SKM-1 treated with dmso at 0.1 percent for 144 hours (cell line): ENCODE measurements around the gene GDF10.

Experiments
- DNase-seq: peaks from one replicate; lab custom pipeline; 2025; ENCODE audit not compliant: unreplicated experiment; lab: John Stamatoyannopoulos, UW

Gene GDF10

DNA sequence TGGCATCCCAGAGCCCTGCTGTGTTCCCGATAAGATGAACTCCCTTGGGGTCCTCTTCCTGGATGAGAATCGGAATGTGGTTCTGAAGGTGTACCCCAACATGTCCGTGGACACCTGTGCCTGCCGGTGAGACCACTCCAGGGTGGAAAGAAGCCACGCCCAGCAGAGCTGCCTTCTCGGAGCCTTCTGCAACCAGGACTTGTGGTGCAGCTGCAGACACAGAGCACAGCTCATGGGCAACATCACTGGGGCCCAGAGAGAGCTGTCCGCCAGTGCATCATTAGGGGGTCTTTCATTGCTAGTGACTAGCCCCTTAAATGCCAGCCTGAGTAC lies 12.6 kb downstream of the GDF10 start:
- no peak for DNase-seq

DNA sequence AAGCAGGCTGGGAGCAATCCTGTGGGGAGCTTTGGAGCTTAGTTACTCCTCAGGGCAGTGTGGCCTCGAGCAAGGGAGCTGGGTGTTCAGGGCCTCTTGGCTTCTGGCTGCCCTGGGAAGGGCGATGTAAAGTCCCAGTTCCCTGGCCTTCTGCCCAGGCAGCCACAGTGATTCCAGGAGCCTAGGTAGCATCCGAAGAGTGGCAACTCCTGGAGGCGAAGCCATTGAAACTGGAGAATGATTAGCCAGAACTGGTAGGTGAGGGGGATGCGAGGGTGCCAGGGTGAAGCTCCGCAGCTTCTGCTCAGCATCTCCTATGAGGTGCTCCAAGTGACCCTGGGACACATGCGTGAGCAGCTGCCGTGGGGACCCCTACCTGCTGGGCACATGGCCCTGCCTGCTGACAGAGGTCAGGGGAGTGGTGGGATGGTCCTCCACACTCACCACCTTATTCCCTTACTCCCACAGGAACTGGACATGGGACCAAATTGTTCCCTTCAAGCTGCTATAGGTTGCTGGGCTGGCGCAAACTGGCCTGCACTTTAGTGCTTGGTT lies 14.5 kb downstream of the GDF10 start:
- DNase-seq, result no peak

DNA sequence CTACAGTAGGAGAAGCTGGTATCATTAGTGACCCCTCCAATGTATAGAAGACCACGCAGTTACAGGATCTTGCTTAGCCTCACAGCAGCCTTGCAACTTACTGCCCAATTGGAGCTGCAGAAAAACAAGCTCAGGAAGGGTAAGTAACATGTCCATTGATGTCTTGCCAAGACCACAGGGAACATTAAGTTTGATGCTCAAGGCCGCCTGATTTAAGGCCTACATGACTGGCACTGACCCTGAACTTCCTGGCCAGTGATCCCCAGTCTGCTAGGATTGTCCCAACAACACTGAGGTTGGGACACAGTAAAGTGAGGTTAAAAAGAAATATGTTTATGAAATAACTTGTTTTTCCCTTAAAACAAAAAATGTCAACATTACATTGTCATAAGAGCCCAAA lies 15.4 kb downstream of the GDF10 start:
- DNase-seq, result no peak

DNA sequence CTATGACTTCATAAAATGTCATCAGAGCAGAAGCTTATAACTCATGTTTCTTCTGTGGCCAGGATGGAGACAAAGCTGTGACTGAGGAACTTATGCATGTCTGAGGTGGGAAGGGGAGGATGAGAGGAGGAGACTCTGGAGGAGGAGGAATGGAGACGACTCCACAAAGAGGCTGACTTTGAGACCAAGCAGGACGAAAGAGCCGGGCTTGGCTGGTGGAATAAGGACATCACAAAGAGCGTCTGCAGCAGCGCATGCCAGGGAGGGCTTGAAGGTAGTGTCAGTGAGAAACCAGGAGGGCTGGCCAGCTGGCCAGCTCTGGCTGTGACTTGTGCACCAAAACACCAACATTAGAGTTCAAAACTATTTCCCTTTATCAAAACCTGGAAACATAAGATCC lies 16.1 kb downstream of the GDF10 start:
- DNase-seq, result no peak

DNA sequence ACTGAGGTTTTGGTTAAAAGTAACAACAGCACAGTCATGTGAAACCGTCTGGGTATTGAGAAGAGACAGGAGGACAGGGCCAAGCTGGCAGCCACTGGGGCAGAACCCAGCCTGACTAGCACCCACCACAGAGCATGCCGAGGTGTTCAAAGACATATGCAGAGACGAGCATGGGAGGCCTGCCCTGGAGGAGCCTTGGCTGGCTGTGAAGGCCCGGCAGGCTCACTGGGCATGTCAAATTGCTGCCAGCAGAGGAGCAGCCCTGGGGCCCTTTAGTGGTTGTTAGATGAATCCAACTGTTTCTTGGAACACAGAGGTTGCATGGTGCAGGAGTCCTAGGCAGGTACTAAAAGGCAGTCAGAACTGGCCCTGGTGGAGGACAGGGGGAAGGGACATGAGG lies 17.3 kb downstream of the GDF10 start:
- DNase-seq, result no peak

DNA sequence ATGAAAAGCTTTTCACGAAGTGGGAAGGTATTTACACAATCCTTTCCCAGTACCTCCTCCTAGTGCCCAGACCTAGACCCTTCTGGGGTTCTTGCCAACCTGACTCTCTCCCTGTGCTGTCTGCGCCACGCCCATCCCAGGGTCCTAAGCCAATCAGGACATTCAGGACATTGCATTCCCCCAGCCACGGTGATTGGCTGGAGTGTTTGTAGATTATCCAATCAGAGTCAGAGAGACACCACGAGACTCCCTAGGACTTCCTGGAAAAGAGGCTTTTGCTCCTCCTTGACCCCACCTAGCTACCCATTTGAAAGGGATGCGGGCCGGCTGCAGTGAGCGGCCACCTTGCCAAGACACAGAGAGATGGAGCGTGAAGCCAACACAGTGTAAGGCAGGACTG lies 18.7 kb downstream of the GDF10 start:
- DNase-seq, result no peak

DNA sequence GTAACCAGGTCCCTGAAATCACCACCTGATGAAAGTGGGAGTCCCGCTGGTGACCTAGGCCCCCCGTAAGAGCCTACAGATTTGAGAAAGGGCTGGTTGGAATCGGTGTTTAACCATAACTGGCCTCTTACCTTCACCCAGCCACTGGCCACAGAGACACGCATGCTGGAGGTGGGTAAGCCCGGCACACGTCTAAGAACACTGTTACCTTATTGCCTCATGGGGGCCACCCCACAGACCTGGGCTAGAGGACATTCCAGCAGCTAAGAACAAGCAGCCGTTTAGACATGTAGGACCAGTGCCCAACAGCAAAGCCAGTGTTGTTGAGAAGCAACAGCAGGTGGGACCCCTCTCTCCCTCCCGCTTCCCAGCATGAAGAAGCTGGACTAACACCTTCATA lies 19.8 kb downstream of the GDF10 start:
- DNase-seq, result no peak

DNA sequence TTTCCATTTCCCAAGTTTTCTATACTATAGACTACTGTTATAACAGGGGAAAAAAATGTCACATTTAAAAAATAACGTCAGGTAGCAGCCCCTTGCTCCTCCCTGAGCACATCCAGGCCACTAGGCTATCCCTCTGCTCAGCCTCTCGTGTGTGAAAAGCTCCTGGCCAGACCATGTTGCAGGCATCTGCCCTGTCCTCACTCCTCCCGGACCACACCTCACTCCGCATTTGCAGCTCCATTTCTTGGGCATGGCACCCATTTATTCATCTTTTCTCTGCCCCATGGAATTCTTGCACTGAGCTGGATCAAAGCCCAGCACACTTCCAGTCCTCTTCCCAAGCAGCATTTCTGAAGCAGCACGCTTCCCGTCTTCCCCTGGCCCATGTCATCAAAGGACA lies 20.8 kb downstream of the GDF10 start:
- no peak for DNase-seq

DNA sequence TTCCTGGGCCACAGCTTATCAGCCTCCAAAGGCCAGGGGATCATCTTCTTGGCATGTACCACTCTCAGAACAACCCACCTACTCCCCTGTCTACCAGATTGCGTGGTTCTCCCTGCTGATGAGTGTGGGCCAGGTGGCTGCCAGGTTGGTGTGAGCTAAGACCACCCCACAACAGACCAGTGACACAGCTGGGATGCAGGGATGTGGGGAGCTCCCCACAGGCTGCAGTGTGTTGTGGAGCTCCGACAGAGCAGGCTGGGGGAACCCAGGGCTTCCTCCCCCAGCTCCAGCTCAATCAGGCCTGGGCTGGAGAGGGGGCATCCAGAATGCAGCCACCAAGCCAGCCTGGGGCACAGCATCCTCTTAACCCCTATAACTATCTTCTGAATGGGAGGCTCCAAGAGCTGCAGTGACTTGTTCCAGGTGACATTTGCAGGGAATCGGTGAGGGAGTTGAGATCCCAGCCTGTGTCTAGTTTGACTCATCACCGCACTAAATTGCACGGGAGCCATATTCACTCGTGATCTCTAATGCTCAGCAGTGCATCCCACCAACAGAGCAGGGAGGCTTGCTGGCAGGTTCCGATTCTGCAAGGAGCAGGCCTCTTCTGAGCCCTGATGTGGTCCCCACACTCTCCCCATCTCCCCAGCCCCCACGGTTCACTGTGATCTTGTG lies 21.7 kb downstream of the GDF10 start:
- DNase-seq, result no peak

DNA sequence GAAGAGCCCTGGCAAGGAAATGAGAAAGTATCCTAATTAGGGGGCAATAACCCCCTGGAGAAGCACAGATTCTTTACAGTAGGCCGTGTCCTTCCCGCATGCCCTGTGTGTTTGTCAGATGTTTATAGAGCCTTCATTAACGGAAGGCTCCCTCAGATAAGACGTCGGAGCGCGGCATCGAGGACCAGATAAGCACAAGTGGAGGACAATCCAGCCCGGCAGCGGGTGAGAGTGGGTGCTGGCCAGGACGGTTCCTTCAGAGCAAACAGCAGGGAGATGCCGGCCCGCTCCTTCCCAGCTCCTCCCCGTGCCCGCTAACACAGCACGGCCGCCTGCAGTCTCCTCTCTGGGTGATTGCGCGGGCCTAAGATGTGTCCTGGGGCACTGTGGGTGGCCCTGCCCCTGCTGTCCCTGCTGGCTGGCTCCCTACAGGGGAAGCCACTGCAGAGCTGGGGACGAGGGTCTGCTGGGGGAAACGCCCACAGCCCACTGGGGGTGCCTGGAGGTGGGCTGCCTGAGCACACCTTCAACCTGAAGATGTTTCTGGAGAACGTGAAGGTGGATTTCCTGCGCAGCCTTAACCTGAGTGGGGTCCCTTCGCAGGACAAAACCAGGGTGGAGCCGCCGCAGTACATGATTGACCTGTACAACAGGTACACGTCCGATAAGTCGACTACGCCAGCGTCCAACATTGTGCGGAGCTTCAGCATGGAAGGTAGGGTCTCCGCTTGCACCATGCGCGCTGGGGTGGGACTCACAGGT lies 22.5 kb downstream of the GDF10 start, which contains the start of gene GDF2:
Gene GDF2 (plus strand): TSS at position 155 of the 762 bp plus-strand sequence. CDS start 215 bp downstream, at position 370.
- DNase-seq, result no peak

DNA sequence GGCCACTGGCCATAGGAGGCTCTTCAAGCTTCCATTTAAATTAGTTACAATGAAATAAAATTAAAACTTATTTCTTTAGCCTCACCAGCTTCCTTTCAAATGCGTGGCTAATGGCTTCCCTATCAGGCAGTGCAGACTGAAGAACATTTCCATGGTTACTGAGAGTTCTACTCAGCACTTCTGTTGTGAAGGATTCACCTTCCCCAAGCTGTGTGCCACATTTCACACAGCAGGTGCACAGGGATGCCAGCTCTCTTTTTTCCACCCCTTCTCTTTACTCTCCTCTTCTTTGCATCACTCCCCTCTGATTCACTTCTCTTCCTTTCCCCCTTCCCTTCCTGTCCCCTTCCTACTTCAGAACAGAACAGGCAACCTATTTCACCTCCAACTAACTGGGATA lies 23.1 kb downstream of the GDF10 start:
- no peak for DNase-seq

DNA sequence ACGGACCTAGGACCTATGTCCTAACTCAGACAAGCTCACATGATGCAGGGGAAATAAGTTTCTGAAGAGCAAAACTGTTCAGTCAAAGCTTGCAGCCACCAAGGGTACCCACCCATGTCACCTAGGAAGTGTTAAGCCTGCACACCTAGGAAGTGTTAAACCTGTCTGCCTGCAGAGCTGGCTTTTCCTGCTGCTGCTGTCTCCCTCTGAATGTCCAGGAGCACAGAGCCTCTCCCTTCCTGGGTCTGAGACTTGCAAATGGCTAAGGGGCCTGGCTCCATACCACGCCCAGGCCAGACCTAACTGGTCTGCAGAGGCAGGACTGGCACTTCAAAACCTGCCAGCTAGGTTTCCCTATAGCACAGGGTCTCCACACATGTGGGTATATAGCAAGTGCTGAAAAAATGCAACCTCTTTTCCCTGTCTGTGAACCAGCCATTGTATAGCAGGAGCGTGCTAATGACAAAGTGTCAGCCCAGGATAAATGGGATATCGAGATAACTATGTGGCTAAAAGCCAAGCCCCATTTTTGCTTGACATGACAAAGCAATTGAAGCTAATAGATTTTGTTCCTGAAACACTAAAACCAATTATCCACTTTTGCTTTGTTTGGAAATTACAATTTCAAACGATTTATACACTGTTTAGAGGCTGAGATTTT lies 23.8 kb downstream of the GDF10 start:
- DNase-seq, result no peak

DNA sequence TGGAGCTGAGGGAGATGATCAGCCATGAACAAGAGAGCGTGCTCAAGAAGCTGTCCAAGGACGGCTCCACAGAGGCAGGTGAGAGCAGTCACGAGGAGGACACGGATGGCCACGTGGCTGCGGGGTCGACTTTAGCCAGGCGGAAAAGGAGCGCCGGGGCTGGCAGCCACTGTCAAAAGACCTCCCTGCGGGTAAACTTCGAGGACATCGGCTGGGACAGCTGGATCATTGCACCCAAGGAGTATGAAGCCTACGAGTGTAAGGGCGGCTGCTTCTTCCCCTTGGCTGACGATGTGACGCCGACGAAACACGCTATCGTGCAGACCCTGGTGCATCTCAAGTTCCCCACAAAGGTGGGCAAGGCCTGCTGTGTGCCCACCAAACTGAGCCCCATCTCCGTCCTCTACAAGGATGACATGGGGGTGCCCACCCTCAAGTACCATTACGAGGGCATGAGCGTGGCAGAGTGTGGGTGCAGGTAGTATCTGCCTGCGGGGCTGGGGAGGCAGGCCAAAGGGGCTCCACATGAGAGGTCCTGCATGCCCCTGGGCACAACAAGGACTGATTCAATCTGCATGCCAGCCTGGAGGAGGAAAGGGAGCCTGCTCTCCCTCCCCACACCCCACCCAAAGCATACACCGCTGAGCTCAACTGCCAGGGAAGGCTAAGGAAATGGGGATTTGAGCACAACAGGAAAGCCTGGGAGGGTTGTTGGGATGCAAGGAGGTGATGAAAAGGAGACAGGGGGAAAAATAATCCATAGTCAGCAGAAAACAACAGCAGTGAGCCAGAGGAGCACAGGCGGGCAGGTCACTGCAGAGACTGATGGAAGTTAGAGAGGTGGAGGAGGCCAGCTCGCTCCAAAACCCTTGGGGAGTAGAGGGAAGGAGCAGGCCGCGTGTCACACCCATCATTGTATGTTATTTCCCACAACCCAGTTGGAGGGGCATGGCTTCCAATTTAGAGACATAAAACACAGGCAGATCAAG lies 25.6 kb downstream of the GDF10 start:
- no peak for DNase-seq

DNA sequence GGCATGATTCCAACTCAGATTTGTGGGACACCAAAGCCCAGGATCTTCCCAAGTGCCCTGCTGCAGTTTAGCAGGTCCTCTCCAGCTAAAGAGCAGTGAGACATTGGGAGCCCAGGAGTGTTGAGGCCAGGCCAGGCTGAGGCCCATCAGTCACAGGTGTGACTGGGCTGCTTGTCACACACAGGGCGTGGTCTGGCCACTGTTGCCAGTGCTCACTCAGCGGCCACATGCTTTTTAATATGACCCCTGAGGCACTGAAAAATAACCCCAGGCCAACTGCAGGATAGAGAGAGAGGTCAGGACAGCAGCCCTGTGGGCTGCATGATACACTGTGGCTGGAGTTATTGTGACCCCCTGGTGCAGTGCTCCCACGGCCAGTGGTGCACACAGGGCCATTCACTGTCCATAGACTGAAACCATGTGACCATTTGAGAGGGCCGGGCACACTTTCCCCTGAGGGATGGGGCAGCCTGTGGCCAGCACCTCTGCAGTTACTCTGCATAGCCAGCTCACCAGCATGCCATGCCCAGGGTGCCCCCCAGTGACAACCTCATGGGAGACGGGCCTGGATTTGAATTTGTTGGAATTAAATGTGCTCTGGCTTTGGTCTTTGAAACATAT lies 26.4 kb downstream of the GDF10 start:
- DNase-seq, result no peak

DNA sequence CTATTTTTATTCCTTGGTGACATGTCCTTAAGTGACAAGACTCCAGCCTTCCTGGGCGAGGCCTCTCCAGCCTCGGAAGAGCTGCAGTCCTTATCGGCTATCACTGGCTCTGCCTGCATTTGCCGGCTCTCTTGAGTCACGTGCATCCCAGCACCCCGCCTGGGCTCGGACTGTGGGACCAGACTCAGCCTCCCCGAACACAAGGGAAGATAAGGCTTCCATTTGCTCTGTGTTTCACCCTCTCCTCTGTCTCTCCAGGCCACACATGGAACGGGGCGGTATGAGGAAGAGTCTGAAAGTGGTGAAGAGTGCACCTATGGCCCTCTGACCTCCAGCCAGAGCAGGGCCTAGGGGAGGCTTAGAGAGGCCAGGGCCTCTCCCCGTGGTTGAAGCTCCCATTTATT lies 26.9 kb downstream of the GDF10 start:
- no peak for DNase-seq

DNA sequence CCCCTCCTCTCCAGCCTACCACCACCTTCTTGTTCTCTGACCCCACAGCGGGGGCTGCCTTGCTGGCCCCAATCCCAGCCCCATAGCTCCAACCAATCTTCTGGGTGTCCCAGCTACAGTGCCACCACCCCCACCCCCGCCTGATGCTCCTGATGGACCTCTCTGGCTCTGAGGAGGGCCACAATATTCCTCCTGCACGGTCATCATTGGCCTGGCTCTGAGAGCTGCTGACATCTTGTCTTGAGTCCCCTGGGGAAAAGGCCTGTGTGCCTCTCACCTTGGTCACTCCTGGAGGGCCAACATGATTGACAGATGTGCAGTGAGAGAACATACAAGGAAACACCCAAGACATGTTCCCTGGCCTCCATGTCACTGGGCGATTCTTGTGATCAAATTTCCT lies 29.9 kb downstream of the GDF10 start:
- no peak for DNase-seq

DNA sequence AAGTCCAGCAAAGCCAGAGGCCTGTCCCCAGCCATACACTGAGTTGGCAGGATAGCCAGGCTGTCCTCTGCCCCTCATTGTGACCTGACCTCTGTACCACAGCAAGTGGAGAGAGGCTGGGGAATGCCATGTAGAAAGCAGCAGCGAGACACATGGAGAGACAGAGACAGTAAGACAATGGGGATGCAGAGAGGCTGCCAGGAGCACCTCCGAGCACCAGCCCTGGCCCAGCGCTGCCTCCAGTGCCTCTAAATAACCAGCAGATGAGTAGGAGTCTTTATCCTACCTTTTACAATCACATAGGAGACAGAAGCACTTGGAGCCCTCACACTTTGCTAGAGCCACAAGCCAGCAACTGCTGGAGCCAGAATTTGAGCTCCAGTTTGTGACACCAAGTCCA lies 30.4 kb downstream of the GDF10 start:
- no peak for DNase-seq

DNA sequence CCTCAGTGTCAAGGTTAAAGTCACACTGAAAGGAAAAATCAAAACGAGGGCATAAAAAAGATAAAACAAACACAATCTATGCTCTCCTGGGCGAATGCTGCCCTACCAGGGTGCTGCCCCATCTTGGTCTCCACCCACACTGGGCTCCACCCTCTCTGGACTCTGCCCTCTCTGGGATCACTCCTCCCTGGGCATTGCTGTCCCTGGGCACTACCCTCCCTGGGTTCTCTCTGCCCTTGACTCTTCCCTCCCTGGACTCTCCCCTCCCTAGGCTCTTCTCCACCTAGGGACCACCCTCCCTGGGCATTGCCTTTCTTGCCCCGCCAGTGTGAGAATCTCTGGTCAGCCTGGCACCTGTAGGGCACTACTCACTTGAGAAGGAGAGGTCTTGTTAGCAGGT lies 30.8 kb downstream of the GDF10 start:
- DNase-seq, result no peak

DNA sequence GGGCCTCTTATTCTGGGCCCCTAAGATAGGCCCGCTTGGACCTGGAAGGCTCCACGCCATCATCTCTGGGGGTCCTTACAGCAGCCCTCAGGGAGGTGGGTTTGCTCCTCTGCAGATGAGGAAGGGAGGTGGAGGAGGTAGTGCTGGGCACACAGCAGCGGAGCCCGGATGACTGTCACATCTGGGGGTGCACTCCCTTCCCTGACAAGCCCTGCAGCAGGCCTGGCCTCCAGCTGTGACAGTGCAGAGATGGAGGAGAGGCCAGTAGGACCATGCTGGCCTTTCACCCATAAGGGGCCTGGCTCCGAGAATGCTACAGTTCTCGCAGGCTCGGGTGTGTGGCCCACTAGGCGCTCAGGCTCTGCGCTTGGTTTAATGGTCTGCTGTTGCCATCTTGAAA lies 31.5 kb downstream of the GDF10 start:
- DNase-seq, result no peak

DNA sequence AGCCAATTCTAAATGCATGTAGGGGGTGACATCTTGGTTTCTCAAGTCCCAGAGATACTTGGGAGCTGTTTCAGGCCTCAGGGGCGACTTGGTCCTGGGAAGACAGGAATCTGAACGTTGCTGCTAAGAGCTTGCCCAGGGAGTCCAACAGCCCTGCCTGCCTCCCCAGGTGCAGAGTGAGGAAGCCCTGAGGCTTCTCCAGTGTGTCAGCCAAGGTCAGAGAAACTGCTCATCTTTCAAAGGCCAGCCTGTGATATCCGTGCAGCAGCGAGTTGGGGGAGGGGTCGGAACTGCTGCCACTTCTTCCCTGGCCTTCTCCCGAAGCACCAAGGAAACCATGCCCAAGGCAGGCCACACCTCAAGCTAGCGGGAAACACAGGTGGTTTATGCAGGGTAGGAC lies 32.0 kb downstream of the GDF10 start:
- no peak for DNase-seq
